HUES64 (cell line): ENCODE measurements around the gene S1PR1.

ENCODE experiments used
- H3K27ac ChIP-seq: 2 replicates; pipeline ENCODE4 v1.7.0; 2013; ENCODE audit warnings: low read depth, low read length, inconsistent platforms
- H3K27me3 ChIP-seq: 2 replicates; pipeline ENCODE4 v1.6.1; 2013; ENCODE audit warnings: mild to moderate bottlenecking, low read length; ENCODE audit not compliant: insufficient read depth
- H3K36me3 ChIP-seq: 2 replicates; pipeline ENCODE4 v1.6.1; 2013; ENCODE audit warnings: mild to moderate bottlenecking, low read length; ENCODE audit not compliant: insufficient read depth
- H3K4me1 ChIP-seq: 2 replicates; pipeline ENCODE4 v1.6.1; 2013; ENCODE audit warnings: mild to moderate bottlenecking, low read length, moderate library complexity; ENCODE audit not compliant: insufficient read depth
- H3K4me3 ChIP-seq: 2 replicates; pipeline ENCODE4 v1.5.1; 2013; ENCODE audit warnings: mild to moderate bottlenecking, low read length, moderate library complexity
- H3K9ac ChIP-seq: 2 replicates; pipeline ENCODE4 v1.6.1; 2013; ENCODE audit warnings: mild to moderate bottlenecking, low read depth, low read length
- H3K9me3 ChIP-seq: 2 replicates; pipeline ENCODE4 v1.6.1; 2013; ENCODE audit warnings: low read depth, low read length; ENCODE audit not compliant: insufficient read depth
- WGBS: fragments of 150-250, 120-280 bp; methylation state at CpG from one replicate; pipeline ENCODE4 v1.1.7; 2013; ENCODE audit warnings: missing lambda C conversion rate; 5-methylcytosine and 5-hydroxymethylcytosine counted together

Gene S1PR1

GRCh38 chr1:101250656-101251272 lies 13.9 kb downstream of the S1PR1 start:
- Histone ChIP-seq H3K4me1 (peaks cover 4% of the 10 kb centered on the region; the same call in 1 of the 2 replicates), H3K27ac (no peak overlapping the region), H3K9me3 (no peaks in the 10 kb centered on the region), H3K4me3 (no peak overlapping the region), H3K9ac (no peak overlapping the region), H3K27me3 (no peaks in the 10 kb centered on the region), H3K36me3 (no peaks in the 10 kb centered on the region)
- WGBS, result 79% methylated on average over 4 of the region's 5 CpGs

- Histone ChIP-seq H3K36me3 (no peaks in the 10 kb centered on the region), H3K4me1 (peaks cover 4% of the 10 kb centered on the region; the same call in 1 of the 2 replicates), H3K4me3 (no peak overlapping the region), H3K27me3 (no peaks in the 10 kb centered on the region), H3K9ac (no peak overlapping the region), H3K27ac (no peak overlapping the region), H3K9me3 (no peaks in the 10 kb centered on the region)
Observed at GRCh38 chr1:101251504-101251903, 14.7 kb downstream of the S1PR1 start.

GRCh38 chr1:101253976-101254674 lies 17.3 kb downstream of the S1PR1 start:
- Histone ChIP-seq H3K9ac (no peak overlapping the region), H3K36me3 (no peaks in the 10 kb centered on the region), H3K9me3 (no peaks in the 10 kb centered on the region), H3K27ac (no peak overlapping the region), H3K4me3 (no peak overlapping the region), H3K27me3 (no peaks in the 10 kb centered on the region), H3K4me1 (peaks cover 10% of the 10 kb centered on the region)
- WGBS, result 87% methylated on average over 9 of the region's 11 CpGs

- no peak overlapping the region for H3K4me3 ChIP-seq
- H3K27me3 ChIP-seq, result no peaks in the 10 kb centered on the region
- no peaks in the 10 kb centered on the region for H3K9me3 ChIP-seq
- 89% methylated on average over 3 of the region's 3 CpGs for WGBS
- no peak overlapping the region for H3K27ac ChIP-seq
- H3K4me1 ChIP-seq, result peaks cover 19% of the 10 kb centered on the region
- H3K9ac ChIP-seq, result no peak overlapping the region
- no peaks in the 10 kb centered on the region for H3K36me3 ChIP-seq
Observed at GRCh38 chr1:101257500-101258325, 20.9 kb downstream of the S1PR1 start.

DNA sequence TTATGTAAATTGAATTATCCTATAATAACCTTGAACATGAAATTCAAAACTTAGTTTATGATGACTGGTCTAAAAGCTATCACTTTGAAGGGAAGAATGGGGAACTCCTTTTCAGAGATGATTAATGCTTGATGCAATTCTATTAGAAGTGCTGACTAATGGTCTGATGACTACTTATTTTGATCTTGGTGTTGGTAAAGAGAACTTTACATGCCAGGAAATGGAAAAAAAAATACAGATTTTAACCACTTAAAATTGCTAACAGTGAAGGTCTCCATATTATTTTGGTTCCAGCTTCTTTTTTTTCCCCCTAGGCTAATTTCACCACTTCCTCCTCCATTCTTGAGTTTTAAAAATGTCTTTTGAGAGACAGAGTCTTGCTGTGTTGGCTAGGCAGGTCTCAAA lies 22.9 kb downstream of the S1PR1 start:
- Histone ChIP-seq H3K9ac (no peak overlapping the region), H3K4me3 (no peak overlapping the region), H3K36me3 (no peaks in the 10 kb centered on the region), H3K27me3 (no peaks in the 10 kb centered on the region), H3K9me3 (no peaks in the 10 kb centered on the region), H3K4me1 (peaks cover 24% of the 10 kb centered on the region), H3K27ac (no peak overlapping the region)

DNA sequence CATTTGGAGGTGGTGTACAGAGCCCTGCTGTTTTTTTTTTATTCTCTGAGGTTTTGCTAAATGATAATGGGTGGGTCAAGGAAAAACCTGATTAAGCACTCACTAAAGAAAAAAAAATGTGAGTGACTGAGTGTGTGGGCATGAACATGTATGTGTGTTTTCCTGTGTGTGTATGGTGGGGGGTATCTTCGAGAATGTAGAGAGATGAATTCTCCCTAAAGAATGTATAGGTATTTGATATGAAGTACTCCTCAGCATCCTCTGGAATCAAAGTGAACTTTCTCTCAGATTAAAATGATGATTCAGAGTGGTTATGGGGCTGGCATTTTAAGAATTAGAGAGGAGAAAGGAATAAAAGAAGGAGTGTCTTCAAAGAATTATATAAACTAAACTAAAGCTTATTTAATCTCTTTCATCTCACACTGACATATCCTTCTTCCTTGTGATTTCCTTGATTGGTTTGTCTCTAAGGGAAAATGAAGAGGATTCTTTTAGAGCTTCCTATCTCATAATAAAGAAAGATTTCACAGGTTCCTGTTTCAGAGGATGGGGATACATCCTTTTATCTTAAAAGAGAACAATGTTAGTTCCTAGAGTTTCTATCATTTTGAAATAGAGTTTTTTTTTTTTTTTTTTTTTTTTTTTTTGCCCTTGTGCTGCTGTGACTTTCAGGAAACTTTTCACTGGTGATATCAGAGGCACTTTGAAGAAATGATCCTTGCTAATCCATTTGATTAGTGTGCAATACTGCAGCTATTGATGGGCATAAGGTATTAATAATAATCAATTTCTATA lies 23.9 kb downstream of the S1PR1 start:
- Histone ChIP-seq H3K27me3 (no peaks in the 10 kb centered on the region), H3K27ac (no peak overlapping the region), H3K9ac (no peak overlapping the region), H3K4me1 (peaks cover 24% of the 10 kb centered on the region), H3K4me3 (no peak overlapping the region), H3K9me3 (no peaks in the 10 kb centered on the region), H3K36me3 (no peaks in the 10 kb centered on the region)
- WGBS, result 95% methylated on average over 1 of the region's 1 CpG

DNA sequence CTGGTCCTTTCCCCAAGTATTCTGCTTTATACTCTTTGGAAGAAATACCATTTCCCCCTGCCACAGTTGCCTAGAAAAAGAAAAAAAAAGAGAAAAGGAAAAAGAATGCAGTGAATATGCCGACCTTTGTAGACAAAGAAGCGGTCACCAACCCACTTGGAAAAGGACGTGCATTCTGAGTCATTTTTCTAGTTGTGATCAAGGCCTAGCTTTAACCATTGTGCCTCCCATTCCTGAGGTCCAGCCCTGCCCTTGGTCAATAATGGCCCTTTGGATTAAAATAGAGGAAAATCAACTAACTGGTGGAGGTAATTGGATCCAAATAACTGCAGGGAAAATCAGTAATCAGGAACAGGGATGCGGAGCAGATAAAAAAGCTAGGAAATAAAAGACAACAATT lies 24.8 kb downstream of the S1PR1 start:
- Histone ChIP-seq H3K4me1 (peaks cover 24% of the 10 kb centered on the region), H3K27ac (no peak overlapping the region), H3K36me3 (no peaks in the 10 kb centered on the region), H3K9ac (no peak overlapping the region), H3K4me3 (no peak overlapping the region), H3K9me3 (no peaks in the 10 kb centered on the region), H3K27me3 (no peaks in the 10 kb centered on the region)
- 90% methylated on average over 4 of the region's 4 CpGs for WGBS

DNA sequence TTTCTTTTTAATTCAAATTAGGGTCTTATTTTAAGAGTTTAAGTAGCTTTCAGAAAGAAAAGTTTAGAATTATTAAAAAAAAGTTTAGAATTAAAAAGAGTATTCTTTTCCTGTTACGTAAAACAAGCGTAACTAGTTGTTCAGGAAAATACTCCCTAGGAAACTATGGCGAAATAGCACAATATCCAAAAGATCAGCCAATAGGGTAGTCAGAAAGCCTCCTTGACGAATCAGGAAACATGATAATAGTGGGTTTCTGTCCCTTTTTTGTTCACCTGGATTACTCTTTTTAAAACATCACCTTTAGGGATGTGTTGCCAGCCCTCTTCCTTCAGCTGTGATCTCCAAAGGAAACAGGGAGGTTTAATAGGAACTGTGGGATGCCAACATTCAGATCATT lies 25.2 kb downstream of the S1PR1 start:
- no peak overlapping the region for H3K4me3 ChIP-seq
- H3K4me1 ChIP-seq, result peaks cover 24% of the 10 kb centered on the region
- no peak overlapping the region for H3K27ac ChIP-seq
- H3K9me3 ChIP-seq, result no peaks in the 10 kb centered on the region
- WGBS, result 90% methylated on average over 4 of the region's 4 CpGs
- H3K9ac ChIP-seq, result no peak overlapping the region
- H3K27me3 ChIP-seq, result no peaks in the 10 kb centered on the region
- no peaks in the 10 kb centered on the region for H3K36me3 ChIP-seq

DNA sequence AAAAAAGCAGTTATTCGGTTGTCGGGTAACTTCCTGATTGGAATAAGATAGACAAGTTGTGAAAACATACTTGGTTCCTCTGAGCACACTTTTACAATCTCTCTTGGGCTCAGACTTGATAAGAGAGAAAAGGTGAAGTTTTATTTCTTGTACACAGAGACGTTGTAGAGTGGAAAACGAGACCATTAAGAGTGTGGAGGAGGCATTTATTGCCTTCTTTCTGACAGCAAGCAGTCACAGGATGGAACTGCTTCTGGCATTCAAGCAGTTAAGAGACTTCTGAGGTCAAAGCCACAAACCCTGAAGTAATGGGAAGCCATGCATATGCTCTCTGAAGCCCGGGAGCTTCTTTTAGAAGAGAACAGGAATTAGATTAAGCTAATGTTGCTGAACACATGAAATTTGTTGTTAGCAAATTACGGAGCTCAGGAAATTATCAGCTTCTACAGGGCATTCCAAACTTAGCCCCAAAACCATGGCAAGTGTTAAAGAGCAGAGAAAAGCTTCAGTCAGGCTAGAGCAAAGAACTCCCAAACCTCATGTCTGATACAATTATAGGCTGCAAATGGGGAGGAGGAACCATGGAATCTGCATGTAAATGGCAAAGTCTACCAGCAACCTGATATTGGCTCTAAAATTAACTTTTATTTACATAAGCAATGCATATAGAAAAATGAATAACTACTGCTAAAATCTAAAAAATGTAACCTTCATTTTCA lies 26.0 kb downstream of the S1PR1 start:
- H3K36me3 ChIP-seq, result no peaks in the 10 kb centered on the region
- H3K9me3 ChIP-seq, result no peaks in the 10 kb centered on the region
- no peak overlapping the region for H3K4me3 ChIP-seq
- WGBS, result 63% methylated on average over 6 of the region's 6 CpGs
- no peak overlapping the region for H3K9ac ChIP-seq
- no peaks in the 10 kb centered on the region for H3K27me3 ChIP-seq
- no peak overlapping the region for H3K27ac ChIP-seq
- peaks cover 24% of the 10 kb centered on the region for H3K4me1 ChIP-seq

- H3K36me3 ChIP-seq, result no peaks in the 10 kb centered on the region
- no peak overlapping the region for H3K9ac ChIP-seq
- no peak overlapping the region for H3K27ac ChIP-seq
- H3K27me3 ChIP-seq, result no peaks in the 10 kb centered on the region
- H3K4me1 ChIP-seq, result peaks cover 17% of the 10 kb centered on the region
- WGBS, result 89% methylated on average over 2 of the region's 2 CpGs
- H3K9me3 ChIP-seq, result no peaks in the 10 kb centered on the region
- no peak overlapping the region for H3K4me3 ChIP-seq
Observed at GRCh38 chr1:101264697-101265096, 27.9 kb downstream of the S1PR1 start.
